NCI-H1417 treated with DMSO at 0.1 percent for 48 hours (cell line): Measurements from ENCODE around the gene NREP.

ENCODE experiments used
- DNase-seq: peaks from one replicate; lab custom pipeline; 2025; lab: John Stamatoyannopoulos, UW

Gene NREP

GRCh38 chr5:111765613-111766571, 8.9 kb upstream of the NREP start:
- DNase-seq: no peak

DNA sequence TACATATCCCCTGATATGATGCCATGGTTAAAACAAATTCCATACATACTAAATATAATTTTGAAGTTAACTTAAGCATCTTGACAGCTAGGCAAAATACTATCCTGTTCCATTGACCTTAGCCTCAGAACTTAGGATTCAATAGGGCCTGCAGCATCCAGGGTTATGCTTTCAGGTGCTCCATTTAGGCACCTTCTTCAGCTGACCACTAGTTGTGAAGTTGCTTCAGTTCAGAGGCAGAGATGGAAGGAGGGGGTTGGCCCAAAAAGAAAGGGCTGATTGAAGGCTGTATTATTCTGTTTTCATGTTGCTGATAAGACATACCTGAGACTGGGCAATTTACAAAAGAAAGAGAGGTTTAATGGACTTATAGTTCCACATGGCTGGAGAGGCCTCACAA, 7.0 kb upstream of the NREP start:
- no peak for DNase-seq

- no peak for DNase-seq
Measured at GRCh38 chr5:111762895-111763294, 5.9 kb upstream of the NREP start.

DNA sequence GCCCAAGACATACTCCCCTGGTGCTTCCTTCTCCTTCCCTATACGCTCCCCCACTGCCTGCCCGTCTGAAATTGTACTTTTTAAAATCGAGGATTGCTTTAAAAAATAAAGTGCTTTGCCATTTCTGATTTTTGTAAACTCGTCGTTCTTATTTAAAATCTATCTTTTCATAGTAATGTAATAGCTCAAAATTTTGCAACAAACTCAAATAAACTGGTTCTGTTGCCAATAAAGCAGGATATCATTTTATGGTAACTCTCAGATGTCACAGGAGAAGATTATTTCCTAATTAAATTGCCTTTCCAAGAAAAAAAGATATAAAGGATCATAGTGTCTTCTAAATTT, 1.3 kb upstream of the NREP start:
- no peak for DNase-seq

DNA sequence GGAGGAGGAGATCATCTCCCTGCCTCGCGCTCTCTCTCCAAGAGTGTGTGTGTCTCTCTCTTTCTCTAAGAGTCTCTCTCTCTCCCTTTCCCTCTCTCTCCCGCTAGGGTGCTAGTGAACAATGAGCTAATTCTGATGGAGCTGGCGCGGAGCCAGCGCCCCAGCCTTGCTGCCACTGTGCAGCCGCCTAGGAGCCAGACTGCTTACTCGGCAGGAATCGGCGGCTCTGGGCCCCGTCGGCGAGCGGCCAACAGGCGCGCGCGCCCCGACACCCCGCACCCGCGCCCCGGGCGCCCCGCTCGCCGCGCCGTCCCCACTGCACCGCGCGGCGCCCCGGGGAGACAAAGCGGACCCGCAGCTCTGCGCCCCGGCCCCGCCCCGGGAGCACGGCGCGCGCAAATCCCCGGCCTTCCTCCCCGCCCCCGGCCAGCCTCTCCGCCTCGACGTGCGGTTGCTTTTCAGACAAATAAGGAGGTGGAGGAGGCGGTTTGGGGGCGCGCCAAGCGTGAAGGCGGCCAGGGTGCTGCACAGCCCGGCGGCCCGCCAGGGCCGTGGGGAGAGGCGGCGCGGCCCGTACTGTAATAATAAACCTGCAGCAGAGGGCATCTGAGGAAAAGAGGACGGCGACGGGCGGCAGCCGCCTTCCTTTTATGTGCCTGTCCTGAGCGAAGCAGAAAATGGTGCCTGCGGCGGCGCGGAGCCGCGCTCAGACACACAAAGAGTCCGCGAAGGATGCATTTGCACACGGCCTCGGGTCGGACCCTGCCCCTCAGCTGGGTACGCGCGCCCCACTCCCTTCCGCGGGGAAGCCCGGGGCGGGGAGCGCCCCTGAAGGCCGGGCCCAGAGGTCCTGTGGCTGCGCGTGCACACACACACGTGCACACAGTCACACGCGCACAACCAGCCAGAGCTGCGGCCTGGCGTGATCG, 625 bp upstream of the NREP start:
- DNase-seq: peak; percentile 37

- DNase-seq: no peak
Measured at GRCh38 chr5:111755942-111756381, 1.0 kb downstream of the NREP start.

DNA sequence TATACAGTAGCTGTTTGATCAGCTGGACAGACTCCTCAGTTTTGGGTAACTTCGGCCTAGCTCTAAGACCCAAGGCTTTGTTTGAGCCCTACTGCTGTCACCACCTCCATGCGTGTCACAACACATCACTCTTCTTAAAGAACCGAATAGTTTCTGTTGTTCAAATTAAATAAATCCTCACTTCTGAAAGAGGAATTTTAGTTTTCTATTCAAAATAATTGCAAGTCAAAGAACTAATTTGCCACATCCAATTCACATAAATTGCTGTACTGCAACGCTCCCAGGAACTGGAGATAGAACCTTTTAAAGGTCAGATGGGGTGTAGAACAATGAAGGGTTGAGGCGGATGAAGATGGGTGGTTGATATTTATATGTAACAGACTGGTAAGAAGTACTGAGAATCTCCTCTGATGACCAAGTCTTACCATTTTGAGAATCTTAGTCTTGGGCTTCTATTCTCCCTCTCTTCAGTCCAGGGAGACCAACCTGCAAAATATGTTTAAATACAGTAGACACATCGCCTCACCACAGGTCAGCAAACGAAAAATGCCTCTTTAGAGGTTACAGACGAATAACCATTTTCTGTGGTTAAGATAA, 1.6 kb downstream of the NREP start:
- DNase-seq: no peak

DNA sequence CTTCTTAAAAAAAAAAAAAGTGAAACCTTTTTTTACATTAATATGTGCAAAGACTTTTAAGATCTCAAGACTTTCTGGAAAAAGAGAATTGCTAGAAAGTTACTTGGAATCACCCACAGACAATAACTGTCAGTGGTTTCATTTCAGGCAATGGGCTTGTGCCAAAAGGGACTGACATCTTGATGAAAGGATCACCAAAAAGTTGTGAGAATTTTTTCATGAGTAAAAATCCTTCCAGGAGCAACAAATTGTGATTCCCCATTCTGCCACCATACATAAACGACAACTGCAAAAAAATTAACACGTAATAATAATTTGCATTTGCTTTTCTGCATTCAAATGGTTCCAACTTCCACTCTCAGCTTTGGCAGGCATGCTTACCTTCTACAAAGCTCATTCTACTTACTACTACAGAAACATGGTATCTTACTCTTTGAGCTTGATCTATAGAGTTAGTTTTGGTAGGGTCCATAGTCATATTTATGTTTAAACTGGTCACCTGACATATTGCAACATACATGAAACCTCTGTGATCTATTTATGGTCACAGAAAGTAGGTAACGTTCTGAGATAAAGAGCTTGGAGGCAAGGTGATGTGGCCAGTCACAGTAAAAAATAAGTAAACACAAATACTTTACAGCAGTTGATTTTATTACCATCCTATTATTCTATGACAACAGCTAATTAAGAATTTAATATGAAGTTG, 3.0 kb downstream of the NREP start:
- no peak for DNase-seq

GRCh38 chr5:111752426-111752965, 4.5 kb downstream of the NREP start:
- DNase-seq: no peak

DNA sequence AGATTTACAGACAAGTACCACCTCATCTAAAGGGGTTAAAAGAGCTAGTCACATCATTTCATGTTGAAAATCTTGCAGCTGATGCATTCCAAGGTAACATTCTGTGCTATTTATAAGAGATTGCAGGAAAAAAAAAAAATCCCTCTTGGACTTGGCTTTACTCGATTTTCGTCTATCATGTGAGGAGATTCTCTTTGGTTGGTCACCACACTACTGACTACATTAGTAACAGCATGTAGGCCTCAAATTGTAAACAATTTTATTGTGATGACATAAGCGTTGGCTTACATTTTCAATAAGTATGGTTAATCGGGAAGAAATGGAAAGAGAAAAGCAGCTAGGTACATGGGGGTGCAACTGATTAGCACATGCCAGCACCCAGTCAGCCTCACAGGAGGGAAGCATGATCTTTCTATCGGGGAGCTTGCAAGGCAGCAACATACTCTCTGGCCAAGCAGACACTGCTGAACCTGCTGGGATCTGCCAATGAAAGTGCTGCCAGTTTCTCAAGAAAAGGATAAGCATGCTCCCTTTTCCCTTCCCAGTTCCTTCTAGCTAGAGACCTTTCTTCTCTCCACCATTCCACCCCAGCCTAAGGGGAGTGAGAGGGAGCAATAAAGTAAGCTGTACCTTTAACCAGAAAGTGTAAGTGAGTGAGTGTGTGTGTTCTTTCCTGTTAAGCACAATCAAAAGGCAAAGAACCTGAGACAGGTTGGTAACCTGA, 7.5 kb downstream of the NREP start:
- no peak for DNase-seq

GRCh38 chr5:111748304-111748763, 8.7 kb downstream of the NREP start:
- DNase-seq: no peak

DNA sequence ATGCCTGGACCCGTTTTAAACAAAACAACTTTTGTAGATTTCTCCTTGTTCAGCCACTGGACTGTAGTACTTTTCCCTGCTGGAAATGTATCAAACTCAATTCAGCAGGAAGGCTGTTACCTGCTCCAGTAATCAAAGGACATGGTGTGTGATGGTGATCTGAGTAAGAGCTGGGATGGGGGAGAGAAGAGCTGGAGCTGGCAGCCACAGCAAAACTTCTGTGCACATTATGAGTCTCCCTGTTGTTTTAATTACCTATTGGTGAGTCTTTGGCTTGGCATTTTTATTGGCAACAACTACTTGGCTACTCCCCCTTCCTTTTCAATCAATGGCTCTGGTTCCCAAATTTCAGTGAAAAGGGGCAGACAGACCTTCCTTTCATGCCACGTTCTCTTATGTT, 9.7 kb downstream of the NREP start:
- no peak for DNase-seq

DNA sequence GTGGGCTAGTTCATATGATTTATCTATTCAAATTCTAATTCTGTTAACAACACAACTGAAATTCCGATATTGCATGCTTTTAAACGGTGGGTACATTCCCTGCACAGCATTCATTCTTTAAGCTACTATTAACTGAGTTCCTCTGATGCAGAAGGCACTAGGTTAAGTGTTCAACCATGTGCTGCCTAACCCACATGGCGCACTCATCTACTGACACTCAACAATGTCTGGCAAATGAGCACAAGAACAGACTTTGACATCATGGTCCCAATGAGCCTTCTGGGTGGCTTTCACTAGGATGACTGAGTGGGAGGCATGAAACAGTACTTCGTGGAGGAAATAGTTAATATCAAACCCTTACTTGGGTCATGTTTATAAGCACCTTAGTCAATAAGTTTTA, 10.2 kb downstream of the NREP start:
- DNase-seq: no peak

DNA sequence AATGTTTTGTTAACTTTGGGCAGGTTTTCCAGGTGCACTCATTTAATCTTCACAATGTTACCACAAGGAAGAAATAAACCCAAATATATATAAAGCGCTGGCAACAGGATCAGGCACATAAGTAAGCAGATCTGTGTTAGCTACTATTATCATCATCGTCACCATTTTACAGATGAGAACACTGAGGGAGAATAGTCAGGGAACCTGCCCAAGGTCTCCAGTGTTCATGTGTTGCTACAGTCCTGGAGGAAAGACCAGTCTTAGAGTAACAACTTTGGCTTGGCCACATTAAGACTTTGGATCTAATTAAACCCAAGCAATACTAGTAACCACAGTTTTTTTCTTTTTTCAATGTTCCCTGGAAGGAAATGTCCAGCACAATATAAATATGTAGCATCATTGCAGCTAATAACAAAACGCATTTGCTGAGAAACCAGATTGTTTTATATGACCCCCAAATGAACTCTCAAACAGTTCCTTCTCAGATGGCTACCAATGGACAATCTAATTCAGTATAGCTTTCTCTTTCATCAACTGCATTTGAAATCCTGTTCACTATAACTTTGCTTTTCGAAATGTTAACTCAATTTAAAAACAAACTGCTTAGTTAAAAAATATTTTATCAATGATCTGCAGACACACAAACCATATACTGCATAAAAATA, 11.8 kb downstream of the NREP start:
- no peak for DNase-seq

DNA sequence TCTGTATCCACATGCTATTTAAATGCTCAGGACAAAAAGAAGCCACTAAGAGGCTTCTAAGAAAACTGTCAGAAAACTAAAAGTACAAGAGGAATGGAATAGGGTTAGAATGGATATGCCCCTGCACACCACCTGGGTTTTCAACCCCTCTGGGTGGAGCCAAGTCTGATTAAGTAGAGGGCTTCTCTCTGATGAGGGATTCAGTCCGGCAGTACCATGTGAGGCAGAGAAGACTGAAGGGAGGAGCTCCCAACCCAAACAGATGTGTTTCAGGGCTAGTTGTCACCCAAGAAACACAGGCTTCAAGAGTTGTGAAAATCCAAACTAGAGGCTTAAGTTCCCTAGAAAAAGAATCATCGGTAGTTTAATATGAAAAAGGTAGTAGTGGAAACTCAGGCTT, 12.5 kb downstream of the NREP start:
- no peak for DNase-seq

- DNase-seq: no peak
Measured at GRCh38 chr5:111743988-111744387, 13.0 kb downstream of the NREP start.

DNA sequence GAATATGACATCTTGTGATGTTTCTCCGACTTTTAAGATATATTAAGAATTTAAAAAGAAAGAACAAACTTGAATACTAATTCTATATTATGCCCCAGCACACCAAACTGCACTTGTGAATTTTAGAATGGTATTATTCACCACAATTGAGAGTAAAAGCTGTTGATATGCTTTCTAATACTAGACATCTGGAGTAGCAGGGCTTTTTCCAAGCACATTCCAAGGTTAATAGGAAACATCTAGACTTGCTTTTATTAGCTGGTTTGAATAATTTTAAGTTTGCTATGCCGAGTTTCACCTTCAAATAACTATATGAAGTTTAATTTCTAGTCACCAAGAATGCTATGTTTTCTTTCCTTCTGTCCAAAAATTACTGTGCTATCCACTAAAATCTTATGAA, 13.5 kb downstream of the NREP start:
- DNase-seq: no peak

GRCh38 chr5:111742177-111742994, 14.6 kb downstream of the NREP start:
- DNase-seq: no peak

DNA sequence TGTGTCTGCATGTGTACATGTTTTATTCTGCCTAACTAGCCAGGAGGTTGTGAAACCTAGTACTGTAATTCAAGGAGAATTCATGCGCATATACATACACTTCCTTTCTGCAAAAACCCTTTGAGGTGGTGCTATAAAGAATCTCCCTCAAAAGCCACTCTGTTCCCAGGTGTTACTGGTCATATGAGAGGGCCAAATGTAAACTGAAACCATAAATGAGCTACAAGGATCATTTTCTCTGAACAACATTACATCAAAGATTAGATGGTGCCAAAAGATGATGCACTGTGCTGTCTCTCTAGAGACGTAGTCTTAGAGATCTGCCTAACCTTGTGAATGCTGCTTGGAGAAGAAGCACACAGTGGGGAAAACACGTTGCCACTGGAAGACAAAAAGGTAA, 15.7 kb downstream of the NREP start:
- no peak for DNase-seq
